ENCODE results near the gene RAB44.
A peak's percentile ranks its signal among the peaks of the same experiment; 100 is the strongest.

The RAB44 gene

GRCh38 chr6:36692220-36692619 is 5.4 kb upstream of the RAB44 start:
- H3K9me3 ChIP-seq (ENCODE audit: insufficient read depth, low read length): no peaks in the 10 kb centered on the region
- H3K4me3 ChIP-seq (ENCODE audit: low read length): no peak overlapping the region
- no peak for TF ChIP-seq EZH2phosphoT487 (IDR thresholded peaks at IDR 0.05; ENCODE audit: low read depth)
- TF ChIP-seq CTCF (IDR thresholded peaks at IDR 0.05; ENCODE audit: low read depth, low read length): no peak
- H4K20me1 ChIP-seq (ENCODE audit: insufficient read depth, low read length): no peaks in the 10 kb centered on the region
- H3K36me3 ChIP-seq (replicated peaks; ENCODE audit: low read depth, low read length): peaks cover 4% of the 10 kb centered on the region
- no peak overlapping the region; the same call in 1 of the 2 replicates for H2AFZ ChIP-seq (ENCODE audit: low read depth, low read length)
- peak overlapping the region; percentile 18 for H3K27ac ChIP-seq (ENCODE audit: low read length)
- H3K4me1 ChIP-seq (ENCODE audit: low read length): peaks cover 41% of the 10 kb centered on the region
- no peaks in the 10 kb centered on the region for H3K27me3 ChIP-seq (ENCODE audit: low read depth, low read length)
- no peaks in the 10 kb centered on the region for H3K79me2 ChIP-seq (ENCODE audit: low read length)
- peak overlapping the region; percentile 37 for H3K4me2 ChIP-seq (ENCODE audit: low read length)
- H3K9ac ChIP-seq (ENCODE audit: low read length): peak overlapping the region; percentile 18; the same call in 1 of the 2 replicates

GRCh38 chr6:36692861-36693702 is 4.5 kb upstream of the RAB44 start:
- peaks cover 41% of the 10 kb centered on the region for H3K4me1 ChIP-seq (ENCODE audit: low read length)
- no peak for TF ChIP-seq EZH2phosphoT487 (IDR thresholded peaks at IDR 0.05; ENCODE audit: low read depth)
- TF ChIP-seq CTCF (IDR thresholded peaks at IDR 0.05; ENCODE audit: low read depth, low read length): no peak
- H3K4me2 ChIP-seq (ENCODE audit: low read length): no peak overlapping the region
- H3K79me2 ChIP-seq (ENCODE audit: low read length): no peaks in the 10 kb centered on the region
- H3K36me3 ChIP-seq (replicated peaks; ENCODE audit: low read depth, low read length): no peaks in the 10 kb centered on the region
- H4K20me1 ChIP-seq (ENCODE audit: insufficient read depth, low read length): no peaks in the 10 kb centered on the region
- H2AFZ ChIP-seq (ENCODE audit: low read depth, low read length): no peak overlapping the region
- no peak overlapping the region for H3K27ac ChIP-seq (ENCODE audit: low read length)
- H3K9ac ChIP-seq (ENCODE audit: low read length): no peak overlapping the region
- H3K4me3 ChIP-seq (ENCODE audit: low read length): no peak overlapping the region
- no peaks in the 10 kb centered on the region for H3K9me3 ChIP-seq (ENCODE audit: insufficient read depth, low read length)
- no peaks in the 10 kb centered on the region for H3K27me3 ChIP-seq (ENCODE audit: low read depth, low read length)

- Histone ChIP-seq H3K27ac (ENCODE audit: low read length) (no peak overlapping the region), H3K4me2 (ENCODE audit: low read length) (peak overlapping the region; percentile 45; the same call in 1 of the 2 replicates), H3K4me1 (ENCODE audit: low read length) (peaks cover 35% of the 10 kb centered on the region)
Observed at GRCh38 chr6:36694616-36695015, 3.0 kb upstream of the RAB44 start.

More at GRCh38 chr6:36694616-36695015, 3.0 kb upstream of the RAB44 start:
- Histone ChIP-seq H4K20me1 (ENCODE audit: insufficient read depth, low read length) (no peaks in the 10 kb centered on the region), H3K4me3 (ENCODE audit: low read length) (no peak overlapping the region), H3K36me3 (replicated peaks; ENCODE audit: low read depth, low read length) (no peaks in the 10 kb centered on the region), H3K9ac (ENCODE audit: low read length) (no peak overlapping the region), H3K27me3 (ENCODE audit: low read depth, low read length) (no peaks in the 10 kb centered on the region), H2AFZ (ENCODE audit: low read depth, low read length) (no peak overlapping the region), H3K9me3 (ENCODE audit: insufficient read depth, low read length) (no peaks in the 10 kb centered on the region), H3K79me2 (ENCODE audit: low read length) (no peaks in the 10 kb centered on the region)
- TF ChIP-seq CTCF (IDR thresholded peaks at IDR 0.05; ENCODE audit: low read depth, low read length) (no peak), EZH2phosphoT487 (IDR thresholded peaks at IDR 0.05; ENCODE audit: low read depth) (no peak)

Measured in OCI-LY3 (cell line).